ENCODE results near the gene ZNF536. TPM values are rescaled to one million over a fixed set of nuclear protein-coding genes. Genes with fewer than 3 reads are reported as not detected.

Gene ZNF536
- total RNA-seq, 1 experiment from 2014 or later, result 0.05 TPM

DNA sequence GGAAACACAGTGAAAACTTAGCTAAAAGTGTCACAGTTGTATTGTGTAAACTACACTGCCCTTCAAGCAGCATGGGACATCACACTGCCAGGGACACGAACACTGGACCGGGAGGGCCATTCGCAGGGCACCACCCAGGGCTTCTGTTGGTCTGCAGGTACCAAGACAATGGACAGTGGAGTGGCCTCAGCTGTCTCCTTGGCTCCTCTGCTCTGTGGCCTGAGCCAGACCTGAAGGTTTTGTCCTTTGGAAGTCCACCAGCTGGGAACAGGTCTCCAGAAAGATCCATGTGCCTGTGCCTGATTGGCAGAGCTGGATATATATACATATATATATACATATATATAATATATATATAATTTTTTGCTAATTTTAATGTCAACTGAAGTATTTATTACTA is 149.8 kb downstream of the ZNF536 start:
- H3K4me1 ChIP-seq (ENCODE audit: control insufficient read depth, insufficient read depth, low read length), result no peaks in the 10 kb centered on the region
- no peaks in the 10 kb centered on the region for H3K36me3 ChIP-seq (ENCODE audit: control insufficient read depth, insufficient read depth, low read length)
- TF ChIP-seq, protein P1, sequence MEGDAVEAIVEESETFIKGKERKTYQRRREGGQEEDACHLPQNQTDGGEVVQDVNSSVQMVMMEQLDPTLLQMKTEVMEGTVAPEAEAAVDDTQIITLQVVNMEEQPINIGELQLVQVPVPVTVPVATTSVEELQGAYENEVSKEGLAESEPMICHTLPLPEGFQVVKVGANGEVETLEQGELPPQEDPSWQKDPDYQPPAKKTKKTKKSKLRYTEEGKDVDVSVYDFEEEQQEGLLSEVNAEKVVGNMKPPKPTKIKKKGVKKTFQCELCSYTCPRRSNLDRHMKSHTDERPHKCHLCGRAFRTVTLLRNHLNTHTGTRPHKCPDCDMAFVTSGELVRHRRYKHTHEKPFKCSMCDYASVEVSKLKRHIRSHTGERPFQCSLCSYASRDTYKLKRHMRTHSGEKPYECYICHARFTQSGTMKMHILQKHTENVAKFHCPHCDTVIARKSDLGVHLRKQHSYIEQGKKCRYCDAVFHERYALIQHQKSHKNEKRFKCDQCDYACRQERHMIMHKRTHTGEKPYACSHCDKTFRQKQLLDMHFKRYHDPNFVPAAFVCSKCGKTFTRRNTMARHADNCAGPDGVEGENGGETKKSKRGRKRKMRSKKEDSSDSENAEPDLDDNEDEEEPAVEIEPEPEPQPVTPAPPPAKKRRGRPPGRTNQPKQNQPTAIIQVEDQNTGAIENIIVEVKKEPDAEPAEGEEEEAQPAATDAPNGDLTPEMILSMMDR (IDR thresholded peaks at IDR 0.05), result no peak
- TF ChIP-seq SIN3A (IDR thresholded peaks at IDR 0.05; ENCODE audit: borderline replicate concordance, insufficient read depth, low read depth, low read length) (no peak), TCF7L2 (IDR thresholded peaks at IDR 0.05; ENCODE audit: low read depth, low read length) (no peak), POLR2AphosphoS5 (IDR thresholded peaks at IDR 0.05; ENCODE audit: low read depth, low read length) (no peak)
- TF ChIP-seq, protein P2, sequence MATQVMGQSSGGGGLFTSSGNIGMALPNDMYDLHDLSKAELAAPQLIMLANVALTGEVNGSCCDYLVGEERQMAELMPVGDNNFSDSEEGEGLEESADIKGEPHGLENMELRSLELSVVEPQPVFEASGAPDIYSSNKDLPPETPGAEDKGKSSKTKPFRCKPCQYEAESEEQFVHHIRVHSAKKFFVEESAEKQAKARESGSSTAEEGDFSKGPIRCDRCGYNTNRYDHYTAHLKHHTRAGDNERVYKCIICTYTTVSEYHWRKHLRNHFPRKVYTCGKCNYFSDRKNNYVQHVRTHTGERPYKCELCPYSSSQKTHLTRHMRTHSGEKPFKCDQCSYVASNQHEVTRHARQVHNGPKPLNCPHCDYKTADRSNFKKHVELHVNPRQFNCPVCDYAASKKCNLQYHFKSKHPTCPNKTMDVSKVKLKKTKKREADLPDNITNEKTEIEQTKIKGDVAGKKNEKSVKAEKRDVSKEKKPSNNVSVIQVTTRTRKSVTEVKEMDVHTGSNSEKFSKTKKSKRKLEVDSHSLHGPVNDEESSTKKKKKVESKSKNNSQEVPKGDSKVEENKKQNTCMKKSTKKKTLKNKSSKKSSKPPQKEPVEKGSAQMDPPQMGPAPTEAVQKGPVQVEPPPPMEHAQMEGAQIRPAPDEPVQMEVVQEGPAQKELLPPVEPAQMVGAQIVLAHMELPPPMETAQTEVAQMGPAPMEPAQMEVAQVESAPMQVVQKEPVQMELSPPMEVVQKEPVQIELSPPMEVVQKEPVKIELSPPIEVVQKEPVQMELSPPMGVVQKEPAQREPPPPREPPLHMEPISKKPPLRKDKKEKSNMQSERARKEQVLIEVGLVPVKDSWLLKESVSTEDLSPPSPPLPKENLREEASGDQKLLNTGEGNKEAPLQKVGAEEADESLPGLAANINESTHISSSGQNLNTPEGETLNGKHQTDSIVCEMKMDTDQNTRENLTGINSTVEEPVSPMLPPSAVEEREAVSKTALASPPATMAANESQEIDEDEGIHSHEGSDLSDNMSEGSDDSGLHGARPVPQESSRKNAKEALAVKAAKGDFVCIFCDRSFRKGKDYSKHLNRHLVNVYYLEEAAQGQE (IDR thresholded peaks at IDR 0.05; ENCODE audit: insufficient read depth in 1 of 2, low read depth in 2 of 2, low read length in 1 of 2), result no peak
- intact Hi-C loops (cut with micrococcal nuclease; ENCODE audit: unreplicated experiment) (no loop called here), in situ Hi-C loops (cut with HindIII; ENCODE audit: low pct_unique_long_range_greater_than_20kb, low sequenced_read_pairs) (no loop called here)
- no TSS peak for BruUV-seq (replicated peaks)
- no peak overlapping the region for H3K27ac ChIP-seq (ENCODE audit: low read length)
- H3K4me3 ChIP-seq (ENCODE audit: low read depth in 2 of 2, low read length in 2 of 2), result no peak overlapping the region
- DNase-seq (ENCODE audit: low read depth, low spot score) (no peak), ATAC-seq (no peak)
- ChIA-PET POLR2A (no interaction called here), CTCF (interaction anchor here (0.6 kb wide), 1 partner anchor 34 kb away, joined by 3 read pairs; no protein-coding TSS in a partner anchor)
- H3K9me3 ChIP-seq (ENCODE audit: control insufficient read depth, insufficient read depth, low read depth, low read length), result no peaks in the 10 kb centered on the region
- peaks cover 8% of the 10 kb centered on the region for H3K27me3 ChIP-seq (ENCODE audit: control insufficient read depth, insufficient read depth, low read length)

DNA sequence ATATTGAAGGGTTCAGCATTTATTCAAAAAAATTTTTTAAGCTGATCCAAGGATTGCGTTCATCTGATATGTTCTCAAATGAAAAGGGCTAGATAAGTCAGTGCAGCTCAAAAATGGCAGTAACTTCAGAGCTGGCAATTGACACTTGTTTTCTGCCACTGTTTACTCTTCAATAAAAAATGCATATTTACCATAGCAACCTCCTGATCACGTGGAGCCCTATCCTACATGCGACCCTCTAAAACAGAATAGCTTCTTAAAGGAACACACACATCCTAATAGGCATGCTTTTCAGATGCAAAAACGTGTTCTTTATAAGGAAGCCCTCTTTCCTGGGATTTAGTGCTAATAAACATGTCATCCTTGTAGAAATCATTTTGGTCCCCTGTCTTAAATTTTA is 150.2 kb downstream of the ZNF536 start:
- in situ Hi-C loops (cut with HindIII; ENCODE audit: low pct_unique_long_range_greater_than_20kb, low sequenced_read_pairs) (no loop called here), intact Hi-C loops (cut with micrococcal nuclease; ENCODE audit: unreplicated experiment) (no loop called here)
- no TSS peak for BruUV-seq (replicated peaks)
- Histone ChIP-seq H3K4me3 (ENCODE audit: low read depth in 2 of 2, low read length in 2 of 2) (no peak overlapping the region), H3K27ac (ENCODE audit: low read length) (no peak overlapping the region), H3K9me3 (ENCODE audit: control insufficient read depth, insufficient read depth, low read depth, low read length) (no peaks in the 10 kb centered on the region), H3K36me3 (ENCODE audit: control insufficient read depth, insufficient read depth, low read length) (no peaks in the 10 kb centered on the region), H3K4me1 (ENCODE audit: control insufficient read depth, insufficient read depth, low read length) (no peaks in the 10 kb centered on the region), H3K27me3 (ENCODE audit: control insufficient read depth, insufficient read depth, low read length) (peaks cover 8% of the 10 kb centered on the region)
- POLR2A ChIA-PET, result no interaction called here
- no peak for DNase-seq (ENCODE audit: low read depth, low spot score)
- no peak for ATAC-seq
- CTCF ChIA-PET, result interaction anchor here (0.6 kb wide), 1 partner anchor 34 kb away, joined by 3 read pairs; no protein-coding TSS in a partner anchor
- TF ChIP-seq, protein P2 (IDR thresholded peaks at IDR 0.05; ENCODE audit: insufficient read depth in 1 of 2, low read depth in 2 of 2, low read length in 1 of 2), result no peak
- TF ChIP-seq, protein P1 (IDR thresholded peaks at IDR 0.05), result no peak
- TF ChIP-seq POLR2AphosphoS5 (IDR thresholded peaks at IDR 0.05; ENCODE audit: low read depth, low read length) (no peak), SIN3A (IDR thresholded peaks at IDR 0.05; ENCODE audit: borderline replicate concordance, insufficient read depth, low read depth, low read length) (no peak), TCF7L2 (IDR thresholded peaks at IDR 0.05; ENCODE audit: low read depth, low read length) (no peak)
